ENCODE measurements around the gene RNASEH2B. TPM values are rescaled to one million over a fixed set of nuclear protein-coding genes. Genes with fewer than 3 reads are reported as not detected.

Gene RNASEH2B
- polyA plus RNA-seq, 3 donors: 53.6 to 66.4 (median 56.2) TPM

DNA sequence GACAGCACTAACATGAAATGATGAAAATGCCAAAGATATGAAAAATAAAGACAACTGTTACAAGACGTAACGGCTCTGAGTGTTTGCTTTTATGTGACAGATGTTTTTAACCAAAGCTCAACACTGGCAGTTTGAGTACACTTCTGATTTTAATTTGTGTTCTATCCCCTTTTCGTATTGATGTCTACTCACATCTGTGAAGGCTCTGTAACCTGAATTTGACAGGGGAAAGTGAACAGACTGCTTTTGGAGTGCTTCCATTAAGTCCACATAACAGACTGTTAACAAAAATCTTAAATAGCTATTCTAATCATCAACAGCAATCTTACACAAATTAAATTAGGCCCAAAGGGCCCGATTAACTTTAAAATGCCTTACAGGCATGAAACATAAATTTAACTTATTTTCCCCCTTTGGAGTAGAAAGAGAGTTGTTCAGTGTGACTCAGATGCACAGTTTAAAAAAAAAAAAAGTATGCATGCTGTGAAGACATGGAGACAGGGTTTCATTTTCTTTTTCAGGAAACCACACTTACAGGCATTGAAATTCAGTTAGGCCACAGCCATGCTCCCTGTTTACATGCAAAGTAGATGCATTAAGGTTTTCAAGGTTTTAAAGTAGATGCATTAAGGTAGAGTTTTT lies 16.3 kb upstream of the RNASEH2B start:
- DNase-seq (ENCODE audit: extremely low read depth in 1 of 11, low read depth in 9 of 11, low spot score in 4 of 11): peak in 5 of 11 donors; percentile 40 to 67 (median 54)

DNA sequence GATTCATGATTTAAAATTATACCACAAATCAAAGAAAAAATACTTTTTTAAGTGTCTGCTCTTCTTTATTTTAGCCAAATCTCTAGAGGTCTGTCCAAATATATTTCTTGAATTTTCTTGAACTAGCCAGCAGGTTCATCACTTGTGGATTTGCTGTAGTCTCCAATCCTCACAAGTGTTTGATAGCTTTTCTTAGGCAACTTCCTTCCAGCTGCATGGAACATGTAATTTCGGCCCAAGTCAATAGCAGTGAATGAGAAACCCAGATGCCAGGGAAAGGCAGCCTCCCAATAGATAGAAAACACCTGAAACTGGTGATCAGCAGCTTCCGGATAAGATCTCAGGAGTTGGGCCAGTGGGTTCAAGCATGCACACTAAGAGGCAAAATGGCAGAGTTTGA lies 15.6 kb upstream of the RNASEH2B start:
- DNase-seq (ENCODE audit: extremely low read depth in 1 of 11, low read depth in 9 of 11, low spot score in 4 of 11): no peak

- DNase-seq (ENCODE audit: extremely low read depth in 1 of 11, low read depth in 9 of 11, low spot score in 4 of 11): peak in 1 of 11 donors; percentile 22
These were observed 15.1 kb upstream of the RNASEH2B start for GRCh38 chr13:50894504-50894903.

- no peak for DNase-seq (ENCODE audit: extremely low read depth in 1 of 11, low read depth in 9 of 11, low spot score in 4 of 11)
These were observed 11.3 kb upstream of the RNASEH2B start for GRCh38 chr13:50898338-50898737.

DNA sequence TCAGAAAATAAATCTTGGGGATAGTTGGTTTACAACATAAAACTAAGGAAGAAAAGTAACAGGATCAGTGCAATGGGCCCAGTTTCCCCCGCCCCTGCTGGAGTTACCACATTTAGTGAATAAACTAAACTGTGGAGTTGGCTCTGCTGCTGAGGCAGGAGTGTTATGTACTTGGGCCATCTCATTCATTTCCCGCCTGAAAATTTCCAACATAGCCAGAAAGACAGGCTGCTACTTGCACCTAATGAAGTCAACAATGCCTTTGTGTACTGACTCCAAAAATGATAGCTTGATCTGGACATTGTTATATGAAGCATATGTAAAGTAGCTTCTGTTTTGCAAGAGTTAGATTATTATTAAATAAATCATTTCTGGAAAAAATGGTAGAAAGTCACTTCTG lies 7.9 kb upstream of the RNASEH2B start:
- no peak for DNase-seq (ENCODE audit: extremely low read depth in 1 of 11, low read depth in 9 of 11, low spot score in 4 of 11)

- no peak for DNase-seq (ENCODE audit: extremely low read depth in 1 of 11, low read depth in 9 of 11, low spot score in 4 of 11)
These were observed 4.3 kb upstream of the RNASEH2B start for GRCh38 chr13:50905256-50905655.

DNA sequence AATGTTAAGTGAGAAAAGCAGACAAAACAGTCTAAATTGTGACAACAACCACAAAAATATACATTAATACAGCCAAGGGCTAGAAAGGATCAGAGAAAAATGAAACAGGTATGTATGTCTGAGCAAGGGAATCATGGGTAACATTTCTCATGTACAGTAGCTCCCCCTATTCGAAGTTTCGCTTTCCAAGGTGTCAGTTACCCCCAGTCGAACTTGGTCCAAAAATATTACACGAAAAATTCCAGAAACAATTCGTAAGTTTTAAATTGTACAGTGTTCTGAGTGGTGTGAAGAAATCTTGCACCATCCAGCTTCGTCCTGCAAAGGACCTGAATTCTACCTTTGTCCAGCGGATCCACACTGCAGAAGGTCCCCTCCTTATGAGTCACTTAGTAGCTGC lies 1.8 kb upstream of the RNASEH2B start:
- DNase-seq (ENCODE audit: extremely low read depth in 1 of 11, low read depth in 9 of 11, low spot score in 4 of 11): no peak

- DNase-seq (ENCODE audit: extremely low read depth in 1 of 11, low read depth in 9 of 11, low spot score in 4 of 11): no peak
These were observed 1.2 kb upstream of the RNASEH2B start for GRCh38 chr13:50908371-50908770.

GRCh38 chr13:50910485-50910805 lies 854 bp downstream of the RNASEH2B start:
- DNase-seq (ENCODE audit: extremely low read depth in 1 of 11, low read depth in 9 of 11, low spot score in 4 of 11): peak in 6 of 11 donors; percentile 22 to 53 (median 41)

- DNase-seq (ENCODE audit: extremely low read depth in 1 of 11, low read depth in 9 of 11, low spot score in 4 of 11): no peak
These were observed 1.6 kb downstream of the RNASEH2B start for GRCh38 chr13:50911081-50911631.

GRCh38 chr13:50911937-50912795 lies 2.6 kb downstream of the RNASEH2B start:
- peak in 10 of 11 donors; percentile 59 to 91 (median 84) for DNase-seq (ENCODE audit: extremely low read depth in 1 of 11, low read depth in 9 of 11, low spot score in 4 of 11)

DNA sequence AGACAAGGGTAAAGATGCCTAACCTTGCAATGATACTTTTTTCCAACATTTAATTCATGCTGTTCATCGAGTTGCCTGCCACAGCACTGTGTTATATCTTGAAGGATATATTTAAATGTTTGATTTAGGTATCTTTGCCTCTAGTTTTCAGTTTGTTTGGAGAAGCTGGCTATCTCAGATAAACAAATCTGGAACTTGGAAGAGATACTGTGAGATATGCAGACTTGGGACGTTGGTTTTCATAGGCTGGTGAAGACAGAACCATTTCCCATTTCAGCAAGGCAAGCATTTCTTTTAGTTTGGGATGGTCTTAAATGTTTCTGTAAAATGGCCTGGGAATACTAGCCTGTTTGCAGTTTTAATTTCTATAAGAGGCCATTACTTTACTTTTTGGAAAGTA lies 3.3 kb downstream of the RNASEH2B start:
- no peak for DNase-seq (ENCODE audit: extremely low read depth in 1 of 11, low read depth in 9 of 11, low spot score in 4 of 11)

- DNase-seq (ENCODE audit: extremely low read depth in 1 of 11, low read depth in 9 of 11, low spot score in 4 of 11): no peak
These were observed 4.6 kb downstream of the RNASEH2B start for GRCh38 chr13:50914176-50914700.

- no peak for DNase-seq (ENCODE audit: extremely low read depth in 1 of 11, low read depth in 9 of 11, low spot score in 4 of 11)
These were observed 5.3 kb downstream of the RNASEH2B start for GRCh38 chr13:50914848-50915247.

- no peak for DNase-seq (ENCODE audit: extremely low read depth in 1 of 11, low read depth in 9 of 11, low spot score in 4 of 11)
These were observed 6.0 kb downstream of the RNASEH2B start for GRCh38 chr13:50915565-50915964.

DNA sequence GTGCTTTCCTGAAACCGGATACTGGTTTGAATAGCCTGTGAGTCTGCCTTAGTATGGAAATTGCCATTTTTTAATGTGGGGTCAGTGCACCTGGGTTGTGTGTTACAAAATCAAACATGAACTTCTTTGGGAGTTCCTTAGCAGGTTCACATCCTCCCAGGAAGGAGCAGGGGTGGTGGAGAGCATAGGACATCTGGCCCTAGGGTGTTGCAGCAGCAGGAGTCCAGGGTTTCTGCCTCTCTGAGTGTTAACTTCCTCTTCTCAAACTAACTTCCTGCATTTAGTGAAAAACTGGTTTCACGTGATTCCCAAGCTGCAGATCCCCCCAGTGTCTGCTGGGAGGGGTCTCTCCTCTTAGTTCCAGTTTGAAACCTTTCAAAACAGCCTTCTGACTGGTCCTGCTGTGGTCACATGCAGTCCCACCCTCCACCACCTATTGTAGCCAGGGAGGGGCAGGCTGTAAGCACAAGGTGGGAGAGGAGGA lies 7.2 kb downstream of the RNASEH2B start:
- no peak for DNase-seq (ENCODE audit: extremely low read depth in 1 of 11, low read depth in 9 of 11, low spot score in 4 of 11)

DNA sequence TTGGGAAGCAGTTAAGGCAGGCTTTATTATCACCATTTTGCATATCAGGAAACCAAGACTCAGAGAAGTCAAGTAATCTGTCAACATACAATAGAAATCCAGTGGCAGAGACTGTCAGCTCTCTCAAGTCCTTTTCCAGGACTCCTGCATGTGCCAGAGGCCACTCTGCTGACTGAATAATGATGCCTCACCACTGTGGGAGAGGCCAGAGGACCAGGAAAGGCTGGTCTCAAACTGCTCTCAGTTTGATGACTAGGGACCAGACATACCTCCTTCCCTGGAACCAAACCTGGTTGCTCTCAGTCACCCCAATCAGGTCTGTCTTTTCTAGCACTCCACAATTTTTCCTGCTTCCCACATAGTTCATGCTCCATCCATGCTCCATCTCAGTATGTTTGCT lies 8.0 kb downstream of the RNASEH2B start:
- DNase-seq (ENCODE audit: extremely low read depth in 1 of 11, low read depth in 9 of 11, low spot score in 4 of 11): no peak

GRCh38 chr13:50918567-50918966 lies 9.0 kb downstream of the RNASEH2B start:
- no peak for DNase-seq (ENCODE audit: extremely low read depth in 1 of 11, low read depth in 9 of 11, low spot score in 4 of 11)

DNA sequence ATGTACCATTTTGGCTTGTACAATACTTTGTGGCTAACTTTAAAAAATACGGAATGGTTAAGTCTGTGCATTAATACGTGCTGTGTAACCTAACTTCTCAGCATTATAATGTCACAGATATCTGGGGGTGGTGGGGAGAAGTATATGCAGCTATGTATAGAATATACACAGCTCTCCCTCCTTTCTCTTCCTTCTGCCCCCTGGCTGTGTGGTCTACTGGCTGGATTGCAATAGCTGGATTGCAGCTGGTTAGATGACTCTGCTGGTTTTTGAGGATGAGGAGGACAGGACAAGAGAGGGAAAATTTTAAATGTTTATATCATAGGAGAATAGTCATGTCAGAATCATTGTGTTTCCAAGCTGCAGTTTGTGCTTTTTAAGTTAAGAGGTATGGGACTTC lies 9.7 kb downstream of the RNASEH2B start:
- no peak for DNase-seq (ENCODE audit: extremely low read depth in 1 of 11, low read depth in 9 of 11, low spot score in 4 of 11)

- no peak for DNase-seq (ENCODE audit: extremely low read depth in 1 of 11, low read depth in 9 of 11, low spot score in 4 of 11)
These were observed 12.1 kb downstream of the RNASEH2B start for GRCh38 chr13:50921706-50922105.
